Measurements from ENCODE around the gene SUSD3. TPM values are rescaled to one million over a fixed set of nuclear protein-coding genes. Genes with fewer than 3 reads are reported as not detected.

The SUSD3 gene
- total RNA-seq, 1 experiment from 2014 or later: 9.0 TPM

GRCh38 chr9:93090091-93090655, 31.7 kb downstream of the SUSD3 start:
- H3K27me3 ChIP-seq (ENCODE audit: insufficient read depth, low read length): no peaks in the 10 kb centered on the region
- H3K4me1 ChIP-seq (ENCODE audit: insufficient read depth, low read length): no peaks in the 10 kb centered on the region
- H3K4ac ChIP-seq (ENCODE audit: low read depth, low read length): no peak overlapping the region
- peaks cover 6 to 9% of the 10 kb centered on the region in 2 experiments; a peak in 4 of 5 replicates for H3K9me3 Mint-ChIP-seq
- H4K20me1 ChIP-seq (ENCODE audit: control insufficient read depth, insufficient read depth, insufficient read length): peaks cover 3% of the 10 kb centered on the region
- H4K91ac ChIP-seq (ENCODE audit: insufficient read length, low read depth, low read length): no peak overlapping the region
- H2BK5ac ChIP-seq (ENCODE audit: insufficient read length, low read length): no peak overlapping the region
- H2BK120ac ChIP-seq (ENCODE audit: low read depth, low read length, poor library complexity, severe bottlenecking): no peak overlapping the region
- WGBS (ENCODE audit: extremely low coverage, insufficient read length, low lambda C conversion rate): no CpG with 5 or more reads among the region's 8 CpGs
- no peaks in the 10 kb centered on the region for H3K79me1 ChIP-seq (ENCODE audit: insufficient read depth, low read depth, low read length, poor library complexity, severe bottlenecking)
- no peak overlapping the region for H2BK15ac ChIP-seq (ENCODE audit: low read depth, low read length)
- no peak for DNase-seq
- H4K8ac ChIP-seq (replicated peaks; ENCODE audit: insufficient read length, low read depth, low read length): no peak overlapping the region
- no peak overlapping the region for H4K5ac ChIP-seq (ENCODE audit: insufficient read length, low read depth, low read length)
- peaks cover 2% of the 10 kb centered on the region for H3K23me2 ChIP-seq (ENCODE audit: insufficient read length, low read depth, low read length, poor library complexity, severe bottlenecking)
- H3K4me2 ChIP-seq (ENCODE audit: insufficient read depth, insufficient read length, low read length): no peak overlapping the region
- no peak overlapping the region for H3T11ph ChIP-seq (ENCODE audit: low read length)
- no peak overlapping the region for H3K27ac ChIP-seq (ENCODE audit: insufficient read length, low read depth, low read length)
- H3K9me3 ChIP-seq (ENCODE audit: control insufficient read depth, low read depth, low read length): no peaks in the 10 kb centered on the region
- H3K4me1 Mint-ChIP-seq: peaks cover 8 to 11% of the 10 kb centered on the region in 2 experiments
- no peaks in the 10 kb centered on the region; the same call in 1 of the 2 replicates for H3K27me3 Mint-ChIP-seq (ENCODE audit: low read depth)
- H2AFZ ChIP-seq (ENCODE audit: low read length): no peak overlapping the region
- H2BK20ac ChIP-seq (ENCODE audit: low read depth, low read length, poor library complexity, severe bottlenecking): no peak overlapping the region
- H2AK5ac ChIP-seq (ENCODE audit: insufficient read length, low read length): no peak overlapping the region
- H3K27ac Mint-ChIP-seq: no peak overlapping the region
- no peak overlapping the region for H3K23ac ChIP-seq (ENCODE audit: insufficient read length, low read depth, low read length)
- no peak overlapping the region for H3K4me3 Mint-ChIP-seq
- no peaks in the 10 kb centered on the region for H3K79me2 ChIP-seq (ENCODE audit: insufficient read depth, low read length)
- H2BK12ac ChIP-seq (ENCODE audit: insufficient read length, low read depth, low read length): no peak overlapping the region
- H3K14ac ChIP-seq (ENCODE audit: insufficient read depth, low read length): no peak overlapping the region
- TF ChIP-seq CTCF (conservative IDR thresholded peaks at IDR 0.05): no peak
- no peak overlapping the region for H3K9ac ChIP-seq (ENCODE audit: extremely low read depth, insufficient read length, low read length)
- no peak overlapping the region for H3K18ac ChIP-seq (ENCODE audit: insufficient read length, low read depth, low read length)
- peaks cover 9 to 17% (median 11%) of the 10 kb centered on the region in 3 experiments for H3K36me3 Mint-ChIP-seq (ENCODE audit: insufficient read depth in 1 of 3, low read depth in 3 of 3)
- no peak overlapping the region for H3K56ac ChIP-seq (ENCODE audit: insufficient read length, low read depth, low read length)

Data from H9 (cell line).